ENCODE results near the gene IMMP2L.

DNA sequence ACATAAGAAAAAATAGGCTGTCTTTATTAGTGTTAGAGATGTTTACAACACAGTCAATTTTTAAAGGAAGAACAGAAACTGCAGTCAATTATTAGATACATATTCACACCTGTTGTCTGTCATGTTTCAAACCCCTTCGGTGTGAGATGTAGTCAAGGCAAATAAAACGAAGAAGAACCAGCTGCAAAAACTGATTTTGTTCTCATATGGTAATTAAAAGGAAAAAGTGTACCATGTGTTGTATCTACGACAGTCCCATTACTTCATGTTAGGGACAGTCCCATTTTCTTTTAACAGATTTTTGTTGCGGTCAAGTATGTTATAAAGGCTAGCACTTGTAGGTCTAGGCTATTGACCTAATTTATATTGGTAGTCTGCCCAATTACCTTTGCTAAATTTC, 321.9 kb downstream of the IMMP2L start:
- TF ChIP-seq CTCF (IDR thresholded peaks at IDR 0.05; ENCODE audit: low read depth, low read length, missing input control): no peak
- no peak for TF ChIP-seq REST (IDR thresholded peaks at IDR 0.05)
- TF ChIP-seq TAF1 (conservative IDR thresholded peaks at IDR 0.05): no peak
- no peak for TF ChIP-seq RAD21 (IDR thresholded peaks at IDR 0.05)
- no peak for TF ChIP-seq FOXA2 (IDR thresholded peaks at IDR 0.05)
- TF ChIP-seq, protein P1, sequence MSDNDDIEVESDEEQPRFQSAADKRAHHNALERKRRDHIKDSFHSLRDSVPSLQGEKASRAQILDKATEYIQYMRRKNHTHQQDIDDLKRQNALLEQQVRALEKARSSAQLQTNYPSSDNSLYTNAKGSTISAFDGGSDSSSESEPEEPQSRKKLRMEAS (IDR thresholded peaks at IDR 0.05): no peak

Measured in liver (tissue), 3 donors.